ENCODE measurements around the gene KRTAP6-1.

Gene KRTAP6-1, protein sequence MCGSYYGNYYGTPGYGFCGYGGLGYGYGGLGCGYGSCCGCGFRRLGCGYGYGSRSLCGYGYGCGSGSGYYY

DNA sequence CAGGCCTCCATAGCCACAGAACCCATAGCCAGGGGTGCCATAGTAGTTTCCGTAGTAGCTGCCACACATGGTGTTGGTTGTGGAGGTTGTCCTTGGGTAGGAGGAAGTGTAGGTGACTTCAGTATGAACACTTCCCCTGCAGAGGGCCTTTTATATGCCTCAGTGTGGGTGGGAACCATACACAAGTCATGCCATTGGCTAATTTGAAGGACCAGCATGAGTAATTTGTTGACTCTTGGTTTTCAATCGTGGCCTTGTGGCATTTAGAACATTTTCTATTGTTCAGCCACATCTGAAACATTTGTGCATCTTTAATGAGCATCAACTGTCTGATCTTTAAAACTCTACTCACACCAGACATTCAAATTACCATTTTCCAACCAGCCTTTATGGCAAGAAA, at the start of gene KRTAP6-1:
Gene KRTAP6-1, minus strand, starts transcription at position 95 of the 400 bp plus-strand sequence. Its CDS starts 26 bp downstream, at position 69.
- DNase-seq: no peak

DNA sequence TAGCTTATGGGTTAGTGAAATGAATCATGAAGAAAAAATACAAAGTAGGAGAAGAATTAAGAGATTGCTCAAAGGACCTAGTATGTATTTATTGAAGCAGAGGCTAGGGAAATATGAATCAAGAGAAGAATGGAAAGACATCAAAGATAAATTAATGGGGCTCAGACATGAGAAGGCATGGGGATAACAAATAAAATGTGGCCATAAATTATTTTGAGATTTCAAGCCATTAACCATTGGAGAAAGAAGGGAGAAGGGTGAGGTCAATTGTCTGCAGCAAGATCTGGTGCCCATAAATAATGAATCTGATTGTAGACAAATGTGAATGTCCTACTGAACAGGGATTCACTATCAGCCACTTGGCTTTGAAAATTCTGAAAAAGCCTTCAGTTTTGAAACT, 39.2 kb upstream of the KRTAP6-1 start:
- no peak for DNase-seq

DNA sequence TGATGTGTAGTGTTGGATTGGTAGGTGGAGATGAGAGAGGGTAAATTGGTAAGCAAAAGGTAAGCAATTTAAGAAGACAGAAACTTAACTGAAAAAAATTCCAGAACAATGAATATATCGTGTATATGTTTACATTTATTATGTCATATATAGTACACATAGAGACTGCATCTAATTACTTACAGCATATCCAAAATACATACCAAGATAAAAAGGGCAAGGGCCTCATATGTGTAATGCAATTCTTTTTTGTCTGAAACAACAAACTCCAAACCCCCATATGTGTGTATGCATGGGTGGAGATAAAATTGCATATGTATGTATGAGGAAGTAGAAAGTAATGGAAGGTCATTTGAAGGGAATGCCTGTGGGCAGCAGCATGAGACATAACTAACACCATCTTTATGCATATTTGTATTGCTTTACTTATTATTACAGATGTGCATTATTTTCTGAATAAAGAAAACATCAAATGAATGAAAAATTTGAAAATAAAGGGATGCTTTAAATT, 33.2 kb upstream of the KRTAP6-1 start:
- DNase-seq: no peak

DNA sequence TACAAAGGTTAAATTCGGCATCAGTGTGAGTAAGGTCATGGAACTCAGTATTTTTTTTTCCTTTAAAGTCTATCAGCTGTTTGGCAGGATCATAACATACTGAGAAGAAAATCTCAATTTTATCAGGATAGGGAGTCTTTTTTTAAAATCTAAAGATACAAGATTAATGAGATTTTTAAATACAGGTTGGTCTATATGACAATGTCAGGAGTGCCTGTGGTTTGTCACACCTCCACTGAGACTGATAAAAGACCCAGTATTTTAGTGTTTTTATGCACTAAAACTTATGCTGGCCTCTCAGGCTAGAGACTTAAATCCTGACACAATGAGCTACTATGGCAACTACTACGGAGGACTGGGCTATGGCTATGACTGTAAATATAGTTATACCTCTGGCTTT, 28.8 kb upstream of the KRTAP6-1 start, which contains the start of gene KRTAP20-3:
Gene KRTAP20-3, plus strand, starts transcription at position 301 of the 400 bp plus-strand sequence.
- DNase-seq: no peak

DNA sequence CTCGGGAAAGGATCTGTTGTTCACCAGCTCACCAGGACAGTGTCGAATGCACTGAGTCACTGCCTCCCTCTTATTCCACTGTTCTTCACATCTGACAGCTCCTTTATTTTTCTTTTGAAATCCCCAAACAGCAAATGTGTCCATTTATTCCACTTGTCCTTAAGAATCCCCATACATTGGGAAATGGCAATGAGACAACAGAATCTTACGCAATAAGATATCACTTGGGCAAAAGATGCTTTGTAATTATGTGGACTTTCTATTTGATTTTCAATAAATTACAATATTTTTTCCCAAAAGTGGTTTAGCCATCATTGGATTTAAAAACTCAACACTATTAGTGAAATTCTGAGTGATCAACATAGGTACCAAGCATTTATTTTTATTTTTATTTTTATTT, 25.0 kb upstream of the KRTAP6-1 start:
- no peak for DNase-seq

DNA sequence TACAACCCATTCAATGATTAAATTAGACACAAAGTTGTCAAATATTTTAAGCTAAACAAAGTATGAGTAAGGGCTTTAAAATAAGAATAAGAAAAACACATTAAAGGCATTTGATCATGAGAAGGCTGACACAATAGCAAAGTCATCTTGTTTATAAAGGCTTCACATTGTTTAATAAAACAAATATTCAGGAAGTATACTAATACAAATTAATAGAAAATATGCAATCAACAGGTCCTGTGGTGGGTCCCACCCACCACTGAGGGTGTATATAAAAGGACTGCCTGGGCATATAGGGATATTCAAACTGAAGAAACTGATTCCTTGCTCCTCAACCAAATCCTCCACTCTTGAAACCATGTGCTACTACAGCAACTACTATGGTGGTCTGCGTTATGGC, 21.2 kb upstream of the KRTAP6-1 start, which contains the start of gene KRTAP20-2:
Gene KRTAP20-2, plus strand, starts transcription at position 301 of the 400 bp plus-strand sequence. Its CDS starts 58 bp downstream, at position 359.
- no peak for DNase-seq

DNA sequence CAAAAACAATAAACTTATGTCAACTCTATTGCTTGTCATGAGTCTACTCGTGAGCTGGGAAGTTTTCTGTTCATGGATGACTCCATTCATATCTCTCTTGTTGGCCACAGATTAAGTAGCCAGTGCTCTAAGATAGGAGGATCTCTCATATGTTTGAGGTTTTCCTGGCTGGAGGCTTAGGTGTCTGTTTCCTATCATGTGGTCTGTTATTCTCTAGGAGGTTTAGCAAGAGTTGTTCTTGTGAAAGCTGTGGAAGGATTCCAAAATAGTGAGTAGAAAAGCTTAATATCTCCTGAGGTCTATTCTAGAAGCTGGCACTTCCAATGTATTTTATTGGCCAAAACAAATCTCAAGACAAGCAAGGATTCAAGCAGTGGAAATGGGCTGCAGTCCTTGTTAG, 15.5 kb upstream of the KRTAP6-1 start:
- DNase-seq: no peak

DNA sequence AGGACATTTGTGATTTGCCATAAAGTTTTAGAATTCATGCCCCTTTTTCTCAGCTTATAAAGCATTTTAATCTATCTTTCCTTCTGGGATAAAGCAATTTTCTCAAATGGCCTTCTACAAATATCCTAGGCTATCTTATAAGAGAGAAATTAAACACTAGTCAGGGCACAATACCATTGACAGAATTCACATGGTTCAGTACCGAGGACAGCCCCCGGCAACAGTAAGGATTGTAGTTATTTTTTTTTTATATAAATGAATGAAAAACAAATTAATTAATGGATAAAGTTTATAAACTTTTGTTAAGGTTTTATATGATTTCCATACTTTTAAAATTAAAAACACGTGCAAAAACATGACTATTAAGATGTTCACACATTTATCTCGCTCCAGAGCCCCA, 14.4 kb upstream of the KRTAP6-1 start:
- no peak for DNase-seq

DNA sequence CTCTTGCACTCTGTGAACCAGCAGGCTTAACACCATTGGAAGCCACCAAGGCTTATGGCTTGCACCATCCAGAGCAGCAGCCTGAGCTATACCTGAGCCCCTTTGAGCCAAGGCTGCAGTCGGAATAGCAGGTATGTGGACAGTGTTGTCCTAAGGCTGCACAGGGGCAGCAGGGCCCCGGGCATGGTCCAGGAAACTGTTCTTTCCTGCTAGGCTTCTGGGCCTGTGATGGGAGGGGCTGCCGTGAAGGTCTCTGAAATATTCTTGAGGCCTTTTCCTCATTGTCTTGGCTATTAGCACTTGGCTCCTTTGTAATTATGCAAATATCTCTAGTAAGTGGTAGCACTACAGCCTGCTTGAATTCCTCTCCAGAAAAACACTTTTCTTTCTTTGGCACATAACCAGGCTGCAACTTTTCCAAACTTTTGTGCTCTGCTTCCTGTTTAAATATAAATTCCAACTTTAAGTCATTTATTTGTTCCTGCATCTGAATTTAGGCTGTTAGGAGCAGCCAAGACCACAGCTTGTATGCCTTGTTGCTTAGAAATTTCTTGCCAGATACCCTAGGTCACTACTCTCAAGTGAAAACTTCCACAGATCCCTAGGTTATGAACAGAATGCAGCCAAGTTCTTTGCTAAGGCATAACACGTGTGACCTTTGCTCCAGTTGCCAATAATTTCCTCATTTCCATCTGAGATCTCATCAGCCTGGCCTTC, 11.9 kb upstream of the KRTAP6-1 start:
- no peak for DNase-seq

DNA sequence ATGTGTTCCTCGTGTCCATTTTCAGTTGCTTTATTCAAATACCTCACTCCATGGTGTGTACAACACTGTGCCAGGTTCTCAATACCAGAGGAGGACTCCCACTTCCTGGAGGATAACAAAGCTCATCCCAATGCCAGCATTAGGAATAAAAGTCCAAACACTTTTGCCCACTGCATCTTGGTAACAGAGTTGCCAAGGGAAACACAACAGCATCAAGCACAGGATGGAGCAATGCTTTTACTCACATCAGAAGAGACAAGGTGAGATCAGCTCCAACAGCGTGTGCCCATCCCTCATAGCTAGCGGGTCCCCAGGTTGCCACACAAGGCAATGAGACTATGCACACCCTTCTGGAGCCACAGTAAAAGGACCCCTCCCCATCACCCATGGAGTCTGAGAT, 9.6 kb upstream of the KRTAP6-1 start:
- no peak for DNase-seq

DNA sequence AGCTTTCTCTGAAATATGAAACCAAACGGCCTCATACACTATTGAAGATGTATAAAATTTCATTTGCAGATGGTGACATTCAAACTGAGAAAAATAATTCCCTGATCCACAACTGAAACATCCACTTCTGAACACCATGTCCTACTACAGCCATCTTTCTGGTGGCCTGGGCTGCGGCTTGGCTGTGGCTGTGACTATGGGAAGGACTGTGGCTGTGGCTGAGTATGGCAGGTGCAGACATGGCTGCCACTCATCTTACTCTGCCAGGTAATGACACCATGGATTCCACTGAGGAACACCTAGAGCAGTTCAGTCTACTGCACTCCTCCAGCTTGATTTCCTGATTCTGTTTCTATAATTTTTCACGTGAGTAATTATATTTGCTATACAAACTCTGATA, 6.8 kb upstream of the KRTAP6-1 start, which contains the start of gene KRTAP20-4:
Gene KRTAP20-4, plus strand, starts transcription at position 106 of the 400 bp plus-strand sequence.
- DNase-seq: no peak

DNA sequence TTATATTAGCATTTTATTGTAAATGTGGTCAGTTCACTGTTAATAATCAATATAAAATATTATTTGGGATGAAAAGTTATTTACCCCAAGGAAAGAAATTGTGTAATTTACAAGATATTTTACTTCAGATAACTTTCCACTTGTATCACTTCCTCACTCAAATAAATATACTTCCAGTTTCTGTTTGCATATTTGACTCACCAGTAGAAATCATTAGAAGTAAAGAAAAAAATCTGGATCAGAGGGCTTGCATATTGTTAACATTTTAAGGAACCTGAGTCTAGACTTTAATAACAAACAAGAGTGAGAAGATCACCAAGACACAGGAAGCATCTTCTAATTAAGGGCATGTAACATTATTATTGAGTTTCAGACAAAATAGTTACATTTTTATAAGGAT, 6.3 kb upstream of the KRTAP6-1 start:
- no peak for DNase-seq

DNA sequence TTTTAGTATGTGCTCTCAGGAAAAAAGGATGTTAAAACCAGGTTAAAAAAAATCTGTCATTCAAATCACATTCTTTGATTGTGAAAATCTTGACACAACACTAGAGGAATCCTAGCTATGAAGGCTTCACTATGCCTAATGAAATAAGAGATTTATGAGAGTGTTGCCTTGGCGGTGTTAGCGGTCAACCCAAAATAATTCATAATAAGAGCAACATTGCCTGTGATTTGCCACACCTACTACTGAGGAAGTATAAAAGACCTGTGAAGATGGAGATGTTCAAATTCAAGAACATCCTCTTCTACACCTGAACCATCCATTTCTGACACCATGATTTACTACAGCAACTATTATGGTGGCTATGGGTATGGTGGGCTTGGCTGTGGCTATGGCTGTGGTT, 2.4 kb upstream of the KRTAP6-1 start, which contains the start of gene KRTAP20-1:
Gene KRTAP20-1, plus strand, starts transcription at position 301 of the 400 bp plus-strand sequence. Its CDS starts 30 bp downstream, at position 331.
- no peak for DNase-seq

DNA sequence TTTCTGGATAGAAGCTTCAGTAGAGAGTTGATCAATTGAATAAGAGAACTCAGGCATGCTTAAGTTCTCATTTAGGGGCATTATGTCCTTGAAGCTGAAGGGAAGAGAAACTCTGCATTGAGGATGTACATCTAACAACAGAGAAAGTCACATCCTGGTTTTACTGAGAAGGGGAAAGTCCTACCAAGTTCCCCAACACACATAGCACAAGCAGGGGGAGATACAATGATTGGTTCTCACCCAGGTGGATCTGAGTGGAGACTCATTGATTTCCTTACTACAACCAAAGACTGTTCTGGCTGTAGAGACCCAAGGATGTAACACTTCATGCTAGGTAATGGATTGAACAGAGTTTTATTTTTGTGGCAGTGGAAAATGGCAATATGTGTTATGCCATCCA, 1.5 kb upstream of the KRTAP6-1 start:
- no peak for DNase-seq

DNA sequence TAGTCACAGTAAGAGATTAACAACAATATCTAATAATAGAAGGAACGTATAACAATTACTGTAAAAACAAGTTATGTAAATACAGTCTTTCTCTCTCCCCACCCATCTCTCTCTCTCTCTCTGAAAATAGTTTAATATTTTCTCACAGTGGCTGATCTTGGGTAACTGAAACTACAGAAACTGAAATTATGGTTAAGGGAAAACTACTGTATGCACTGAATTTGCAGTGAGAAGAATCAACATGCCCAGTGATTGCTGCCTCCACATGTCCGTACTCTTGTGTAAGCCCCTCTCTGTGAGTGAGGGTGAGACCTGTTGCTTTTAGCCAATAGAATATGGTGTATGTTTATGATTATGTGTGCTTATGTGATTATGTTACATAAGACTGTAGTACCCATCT, 1.6 kb downstream of the KRTAP6-1 start:
- no peak for DNase-seq

DNA sequence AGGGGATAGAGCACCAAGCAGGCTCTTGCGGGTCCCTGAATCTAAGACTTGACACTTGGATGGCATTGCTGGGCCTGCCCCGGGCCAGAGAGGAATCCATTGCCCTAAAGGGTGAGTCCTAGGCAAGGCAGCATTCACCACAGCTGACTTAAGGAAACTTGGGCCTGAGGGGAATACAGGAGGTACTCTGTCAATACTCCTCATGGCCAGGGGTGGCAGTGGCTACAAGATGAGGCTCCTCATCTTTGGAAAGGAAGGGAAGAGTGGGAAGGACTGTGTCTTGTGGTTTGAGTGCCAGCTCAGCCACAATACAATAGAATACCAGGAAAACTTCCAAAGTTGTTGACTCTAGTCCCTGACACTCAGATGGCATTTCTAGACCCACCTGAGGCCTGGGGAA, 7.8 kb downstream of the KRTAP6-1 start:
- no peak for DNase-seq

DNA sequence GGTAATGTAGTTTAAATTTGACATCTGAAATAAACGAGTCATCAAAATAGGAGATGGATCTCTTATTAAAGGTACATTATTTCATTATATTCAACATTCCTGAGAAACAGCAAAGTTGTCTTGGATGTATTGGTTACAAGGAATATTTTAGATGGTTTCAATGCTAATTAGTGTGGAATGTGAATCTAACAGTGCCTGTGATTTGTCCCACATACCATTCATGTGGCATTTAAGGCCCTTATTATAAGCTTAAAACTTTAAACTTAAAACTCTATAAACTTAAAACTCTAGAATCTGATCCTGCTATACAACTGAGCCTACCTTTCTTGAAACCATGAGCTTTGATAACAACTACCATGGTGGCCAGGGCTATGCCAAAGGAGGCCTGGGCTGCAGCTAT, 12.9 kb downstream of the KRTAP6-1 start, which contains the start of gene KRTAP22-1:
Gene KRTAP22-1, plus strand, starts transcription at position 301 of the 400 bp plus-strand sequence.
- no peak for DNase-seq

DNA sequence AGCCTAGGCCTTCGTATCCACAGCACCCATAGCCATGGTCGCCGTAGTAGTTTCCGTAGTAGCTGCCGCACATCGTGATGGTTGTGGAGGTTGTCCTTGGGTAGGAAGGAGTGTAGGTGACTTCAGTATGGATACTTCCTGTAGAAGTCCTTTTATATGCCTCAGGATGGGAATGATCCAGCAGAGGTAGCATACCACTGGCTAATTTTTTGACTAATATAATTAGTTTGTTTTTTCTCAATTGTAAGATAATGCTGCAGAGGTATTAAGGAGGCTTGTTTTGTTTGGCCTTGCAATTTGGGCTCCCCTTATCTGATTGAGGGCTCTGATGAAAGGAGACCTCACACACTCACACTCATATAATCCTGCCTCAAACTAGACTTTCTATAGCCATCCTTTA, 14.9 kb downstream of the KRTAP6-1 start, which contains the start of gene KRTAP6-2:
Gene KRTAP6-2, minus strand, starts transcription at position 101 of the 400 bp plus-strand sequence. Its CDS starts 28 bp downstream, at position 73.
- DNase-seq: no peak

DNA sequence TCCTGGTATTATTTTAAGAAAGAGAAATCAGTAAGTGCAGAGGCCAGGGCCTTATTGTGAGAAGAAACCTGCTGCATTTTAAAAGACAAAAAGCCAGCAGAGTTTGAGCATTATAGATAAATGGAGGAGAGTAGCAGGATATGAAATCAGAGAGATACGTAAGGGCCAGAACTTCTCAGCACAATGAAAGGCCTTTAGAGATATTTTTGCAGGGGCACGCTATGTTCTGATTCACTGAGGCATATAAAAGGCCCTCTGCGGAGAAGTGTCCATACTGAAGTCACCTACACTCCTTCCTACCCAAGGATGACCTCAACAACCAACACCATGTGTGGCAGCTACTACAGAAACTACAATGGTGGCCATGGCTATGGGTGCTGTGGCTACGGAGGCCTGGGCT, 21.6 kb downstream of the KRTAP6-1 start, which contains the start of gene KRTAP6-3:
Gene KRTAP6-3, plus strand, starts transcription at position 301 of the 400 bp plus-strand sequence. Its CDS starts 6 bp downstream, at position 307.
- DNase-seq: no peak

DNA sequence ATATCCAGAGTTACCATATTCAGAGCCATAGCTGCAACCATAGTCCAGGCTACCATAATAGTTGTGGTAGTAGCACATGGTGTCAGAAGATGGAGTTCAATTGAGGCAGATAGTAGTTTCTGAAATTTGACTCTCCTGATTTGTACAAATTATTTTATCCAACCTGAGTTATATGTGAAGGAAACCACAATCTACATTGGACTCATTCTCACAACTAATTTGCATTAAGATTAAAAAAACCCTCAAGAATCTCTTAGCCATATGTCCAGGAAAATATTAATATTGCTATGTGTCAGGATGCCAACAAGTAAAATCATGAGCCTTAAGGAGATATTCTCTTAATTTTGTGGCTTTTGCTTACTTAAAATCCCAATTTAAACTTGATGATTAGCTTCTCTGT, 23.4 kb downstream of the KRTAP6-1 start, which contains the start of gene KRTAP22-2:
Gene KRTAP22-2, minus strand, starts transcription at position 101 of the 400 bp plus-strand sequence.
- no peak for DNase-seq

DNA sequence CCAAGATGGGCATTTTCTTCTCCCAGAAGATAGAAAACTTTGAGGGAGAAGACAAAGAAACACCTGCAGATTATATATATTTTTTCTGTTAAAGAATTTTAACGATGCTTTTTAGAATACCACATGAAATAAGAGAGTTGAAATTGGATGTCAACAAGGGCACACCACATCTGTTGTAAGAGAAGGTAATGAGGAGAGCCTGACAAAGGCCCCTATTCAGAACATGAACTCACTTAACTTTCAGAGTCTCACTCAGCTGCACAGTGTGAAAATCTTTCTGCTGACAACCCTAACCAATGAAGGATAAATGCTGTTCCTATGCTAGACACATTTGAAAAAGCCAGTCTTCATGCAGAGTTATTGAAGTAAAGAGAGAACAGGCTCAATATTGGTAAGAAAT, 30.9 kb downstream of the KRTAP6-1 start:
- DNase-seq: no peak

DNA sequence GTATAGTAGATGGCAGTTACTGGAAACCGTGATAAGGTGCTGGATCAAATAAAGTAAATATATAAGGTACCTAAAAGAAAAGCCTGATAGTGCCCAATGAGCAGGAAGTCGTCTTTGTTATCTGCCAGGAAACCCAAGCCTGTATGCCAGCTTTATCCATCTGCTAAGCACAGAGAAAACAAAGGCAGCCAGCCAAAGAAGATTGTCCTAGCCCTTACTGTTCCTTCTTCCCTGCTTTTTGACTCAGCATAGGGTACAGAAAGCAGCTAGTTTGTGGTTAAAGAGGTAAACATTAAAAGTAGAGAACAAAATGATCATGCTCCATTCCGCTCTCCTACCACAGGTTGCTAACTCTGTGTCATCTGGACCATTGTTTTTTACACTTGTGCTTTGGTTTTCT, 33.6 kb downstream of the KRTAP6-1 start:
- DNase-seq: no peak

DNA sequence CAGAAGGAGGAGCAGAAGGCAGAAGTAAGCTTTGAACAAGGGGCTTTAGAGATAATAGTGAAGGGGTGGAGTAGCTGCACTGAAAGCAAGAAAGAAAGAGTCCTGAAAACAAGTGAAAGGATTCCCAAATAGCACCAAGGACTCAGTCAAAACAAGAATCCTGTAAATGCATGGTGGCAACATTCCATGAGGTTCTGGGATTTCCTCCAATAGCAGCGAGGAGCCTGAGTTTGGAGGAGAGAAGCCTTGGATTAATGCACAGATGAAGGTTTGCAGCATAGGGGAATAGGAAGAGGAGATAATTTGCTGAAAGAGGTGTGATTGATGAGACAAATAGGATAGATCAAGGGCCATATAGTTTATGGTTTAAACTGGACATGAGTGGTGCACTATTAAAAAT, 34.4 kb downstream of the KRTAP6-1 start:
- no peak for DNase-seq

DNA sequence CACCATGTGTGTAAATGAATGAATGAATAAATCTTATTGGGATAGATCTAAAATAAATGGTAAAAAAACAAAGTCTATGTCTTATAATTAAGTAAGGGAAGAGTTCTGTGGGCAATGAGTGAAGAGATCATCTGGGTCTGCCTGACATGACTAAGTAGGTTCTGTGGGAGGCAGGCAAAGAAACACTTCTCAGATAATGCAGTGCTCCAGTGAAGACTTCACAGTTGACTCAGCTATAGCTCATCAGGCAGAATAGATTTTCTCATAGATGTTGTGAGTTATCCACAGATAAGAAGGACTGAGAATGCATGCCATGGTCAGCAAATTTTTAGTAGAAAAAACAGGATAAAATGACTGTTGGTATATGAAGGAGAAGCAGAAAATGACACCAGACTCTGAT, 36.0 kb downstream of the KRTAP6-1 start:
- no peak for DNase-seq

Measured in activated naive CD4-positive, alpha-beta T cell (primary cell).